HG02840 (cell line): ENCODE measurements around the gene CDC42EP3.

ENCODE experiments used
- ATAC-seq: cut with Tn5 transposase; IDR thresholded peaks from one replicate; pipeline ENCODE4 v1.9.1; 2021; ENCODE audit warnings: mild to moderate bottlenecking, moderate library complexity, moderate number of reproducible peaks; ENCODE audit not compliant: unreplicated experiment, low FRiP score

The CDC42EP3 gene

DNA sequence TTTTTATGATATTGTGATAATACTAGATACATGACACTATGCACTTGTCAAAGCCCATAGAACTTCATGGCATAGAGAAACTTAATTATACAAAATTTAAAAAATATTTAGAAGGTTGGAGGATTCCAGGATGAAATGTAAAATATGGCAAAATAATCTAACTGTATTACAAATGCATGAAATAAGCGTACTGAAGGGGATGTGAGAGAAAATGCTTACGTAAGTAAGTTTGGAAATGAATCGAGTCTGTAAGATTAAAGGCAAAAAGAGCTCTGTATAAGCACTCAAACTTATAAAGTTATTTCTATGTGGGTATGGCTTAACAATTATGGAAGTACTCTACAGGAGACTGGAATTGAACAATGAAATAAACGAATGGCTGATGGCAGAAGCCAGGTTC, 13.4 kb upstream of the CDC42EP3 start:
- no peak for ATAC-seq

DNA sequence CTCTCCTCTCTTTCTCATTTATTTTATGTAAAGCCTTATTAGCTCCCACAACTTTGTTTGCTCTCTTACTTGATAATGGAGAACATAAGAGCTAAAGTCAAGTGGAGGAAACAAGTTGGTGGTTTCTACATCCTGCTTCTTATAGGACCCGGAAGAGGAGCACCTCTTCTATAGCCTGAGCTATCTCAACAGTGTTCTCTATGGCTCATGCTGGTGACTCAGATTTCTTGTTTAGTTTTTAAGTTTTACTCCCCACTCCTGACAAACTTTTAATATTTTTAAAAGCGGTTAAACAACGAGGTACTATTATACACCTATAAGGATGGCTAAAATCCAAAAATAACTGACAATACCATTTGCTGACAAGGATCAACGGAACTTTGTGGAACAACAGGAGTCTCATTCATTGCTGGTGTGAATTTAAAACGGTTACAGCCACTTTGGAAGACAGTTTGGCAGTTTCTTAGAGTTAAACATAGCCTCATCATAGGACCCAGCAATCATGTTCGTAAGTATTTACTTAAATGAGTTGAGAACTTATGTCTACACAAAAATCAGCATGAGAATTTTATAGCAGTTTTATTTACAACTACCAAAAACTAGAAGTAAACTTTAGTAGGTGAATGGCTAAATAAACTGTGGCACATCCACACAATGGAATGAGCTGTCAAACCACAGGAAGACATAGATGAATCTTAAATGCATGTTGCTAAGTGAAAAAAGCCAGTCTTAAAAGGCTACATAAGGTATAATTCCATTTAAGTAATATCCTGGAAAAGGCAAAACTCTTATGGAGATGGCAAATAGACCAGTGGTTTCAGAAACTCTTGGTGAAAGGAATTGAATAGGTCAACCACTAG, 12.7 kb upstream of the CDC42EP3 start:
- ATAC-seq: no peak

DNA sequence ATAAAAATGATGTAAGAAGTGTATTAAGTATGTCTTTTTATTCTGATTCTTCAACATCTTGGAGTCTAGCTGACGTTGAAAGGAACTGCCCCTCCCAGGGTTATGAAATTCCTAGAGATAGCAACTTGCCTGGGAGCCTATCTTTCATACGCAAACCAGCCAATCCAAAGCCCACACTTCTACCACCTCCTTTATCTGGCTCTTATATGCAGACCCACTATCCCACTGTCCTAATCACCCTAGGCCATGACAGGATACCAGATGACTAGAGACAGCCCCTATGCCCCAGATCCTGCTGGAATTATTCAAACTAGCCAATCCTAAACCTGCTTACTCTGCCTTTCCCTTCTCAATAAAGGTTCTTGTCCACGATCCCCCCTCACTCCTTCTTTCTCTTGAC, 11.8 kb upstream of the CDC42EP3 start:
- ATAC-seq: no peak

DNA sequence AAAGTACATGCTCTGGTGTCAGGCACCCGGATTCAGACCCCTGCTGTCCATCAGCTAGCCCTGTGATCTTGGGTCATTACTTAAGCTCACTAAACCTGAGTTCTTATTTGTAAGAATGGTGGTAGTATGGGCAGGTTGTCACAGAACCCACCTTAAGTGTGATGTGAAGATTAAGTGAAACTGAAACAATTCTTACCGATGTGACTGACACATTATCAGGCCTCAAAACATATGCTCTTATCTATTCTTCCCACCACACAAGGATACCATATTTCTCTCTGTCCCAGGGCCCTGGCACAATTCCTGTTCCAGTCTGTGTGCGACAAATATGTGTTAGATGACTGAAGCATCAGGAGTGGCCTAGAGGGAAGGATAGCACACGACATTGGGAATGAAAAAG, 11.0 kb upstream of the CDC42EP3 start:
- ATAC-seq: no peak

DNA sequence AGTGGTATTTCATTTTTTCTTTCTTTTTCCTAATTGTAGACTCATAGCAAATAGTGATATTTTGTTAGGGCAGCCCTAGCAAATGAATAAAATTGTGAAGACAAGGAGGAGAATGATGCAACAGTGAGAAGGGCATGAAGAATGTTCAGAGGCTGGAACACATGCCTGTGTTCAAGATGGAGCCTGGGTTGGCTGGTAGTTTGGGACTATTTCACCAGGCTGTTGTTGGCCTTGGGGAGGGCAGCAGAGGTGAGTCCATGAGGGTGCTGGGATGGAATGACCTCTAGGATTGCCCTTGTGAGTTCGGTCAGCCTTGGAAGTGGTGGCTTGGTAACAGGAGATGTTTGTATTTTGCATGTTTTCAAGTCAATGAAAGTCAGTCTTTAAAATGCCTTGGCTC, 10.1 kb upstream of the CDC42EP3 start:
- ATAC-seq: no peak

DNA sequence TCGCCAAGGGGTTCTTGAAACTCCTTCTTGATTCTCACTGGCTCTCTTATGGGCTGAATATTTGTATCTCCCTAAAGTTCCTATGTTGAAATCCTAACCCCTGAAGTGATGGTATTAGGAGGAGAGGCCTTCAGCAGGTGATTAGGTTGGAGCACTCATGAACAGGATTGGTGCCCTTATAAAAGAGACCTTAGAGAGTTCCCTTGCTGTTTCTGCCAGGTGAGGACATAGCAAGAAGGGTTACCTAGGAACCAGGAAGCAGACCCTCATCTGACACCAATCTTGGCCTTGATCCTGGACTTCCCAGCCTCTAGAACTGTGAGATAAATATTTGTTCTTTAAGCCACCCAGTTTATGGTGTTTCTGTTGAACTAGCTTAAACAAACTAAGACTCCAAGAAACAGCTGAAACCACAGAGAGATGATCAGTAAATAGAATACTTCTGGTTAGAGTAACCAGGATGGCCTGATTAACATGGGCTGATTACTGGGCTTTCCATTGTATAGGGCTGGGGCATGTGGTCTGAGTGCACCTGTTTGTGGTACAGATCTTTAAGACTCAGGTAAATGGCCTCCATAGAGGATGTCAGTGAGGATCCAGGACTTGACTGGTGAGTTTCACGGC, 7.7 kb upstream of the CDC42EP3 start:
- ATAC-seq: no peak

DNA sequence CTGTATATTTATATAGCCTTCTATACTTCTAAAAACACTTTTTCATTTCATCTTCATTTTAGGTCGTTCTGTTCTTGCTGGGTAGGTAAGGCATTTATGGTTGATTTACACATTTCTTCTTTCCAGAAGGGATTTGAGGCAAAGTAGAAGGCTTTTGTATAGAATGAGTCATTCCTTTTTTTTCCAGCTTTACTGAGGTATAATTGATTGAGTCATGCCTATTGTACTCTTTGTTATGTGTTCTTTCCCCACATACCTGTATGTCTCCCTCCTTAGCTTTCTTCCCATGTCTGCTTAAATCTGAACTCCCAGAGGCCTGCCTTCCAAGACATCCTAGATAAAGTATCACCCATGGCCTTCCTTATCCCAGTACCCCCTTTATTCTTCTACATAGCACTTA, 4.8 kb upstream of the CDC42EP3 start:
- ATAC-seq: no peak

DNA sequence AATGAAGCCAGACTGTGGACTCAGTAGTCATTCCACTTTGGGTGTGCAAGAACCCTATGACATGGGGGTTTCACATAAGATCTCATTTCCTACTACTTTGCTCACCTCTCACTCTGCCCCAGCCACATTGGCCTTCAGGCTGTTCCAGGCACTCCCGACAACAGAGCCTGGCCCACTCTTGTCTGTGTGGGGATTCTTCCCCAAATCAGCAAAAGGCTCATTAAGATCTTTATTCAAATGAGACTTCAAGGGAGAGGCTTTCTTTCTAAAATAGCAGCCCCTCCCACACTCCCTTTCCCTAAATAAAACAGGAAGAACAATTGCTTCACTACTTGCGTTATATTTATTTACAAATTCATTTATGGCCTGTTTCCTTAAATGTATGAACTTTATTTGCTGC, 3.5 kb upstream of the CDC42EP3 start:
- no peak for ATAC-seq

DNA sequence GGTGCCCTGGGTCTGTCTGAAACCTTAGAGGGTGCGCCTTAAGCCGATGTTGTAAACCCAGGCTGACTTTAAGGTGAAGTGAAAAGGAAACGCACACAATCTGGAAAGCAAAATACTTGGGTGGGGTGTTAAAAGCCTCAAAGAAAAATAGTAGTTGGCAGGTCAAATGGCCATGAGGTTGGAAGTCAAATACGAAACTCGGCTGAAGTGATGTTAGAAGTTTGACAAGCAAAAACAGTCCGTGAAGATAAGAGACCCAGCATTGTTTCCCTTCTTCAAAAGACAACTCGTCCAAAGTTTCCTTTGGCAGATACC, 1.4 kb upstream of the CDC42EP3 start:
- ATAC-seq: no peak

DNA sequence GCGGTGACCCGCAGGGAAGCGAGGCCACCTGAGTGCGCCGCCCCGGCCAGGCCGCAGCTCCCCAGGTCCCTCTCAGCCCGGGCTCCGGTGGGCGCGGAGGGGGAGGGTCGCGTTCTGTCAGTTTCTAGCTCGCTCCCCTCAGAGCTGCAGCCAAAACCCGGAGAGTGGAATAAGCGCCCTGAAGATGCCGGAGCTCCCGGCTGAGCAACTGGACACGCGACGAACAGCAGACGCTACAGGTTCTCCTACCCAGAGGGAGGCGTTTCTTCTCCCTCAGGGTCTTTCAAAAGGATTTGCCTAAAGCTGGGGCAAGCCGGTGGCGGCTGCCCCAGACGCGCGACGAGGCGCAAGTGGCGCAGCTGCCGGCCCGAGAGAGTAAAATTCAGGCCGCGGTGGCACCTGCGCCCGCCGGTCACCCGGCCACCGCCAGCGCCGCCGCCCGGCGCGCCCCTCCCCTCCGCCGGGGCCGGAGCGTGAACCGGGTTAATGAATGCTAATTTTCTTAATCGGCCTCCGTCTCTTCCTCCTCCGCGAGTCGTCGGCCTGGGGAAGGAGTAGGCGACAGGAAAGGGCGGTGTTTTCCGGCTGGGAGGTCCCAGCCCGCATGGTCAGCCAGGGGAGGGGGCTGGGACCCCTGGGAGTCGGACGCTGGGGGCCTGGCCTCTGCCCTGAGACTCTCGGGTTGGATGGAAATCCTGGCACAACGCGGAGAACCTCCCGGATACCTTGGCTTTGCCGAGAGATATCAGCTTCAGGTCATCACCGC, 845 bp upstream of the CDC42EP3 start:
- ATAC-seq: peak; percentile 51

DNA sequence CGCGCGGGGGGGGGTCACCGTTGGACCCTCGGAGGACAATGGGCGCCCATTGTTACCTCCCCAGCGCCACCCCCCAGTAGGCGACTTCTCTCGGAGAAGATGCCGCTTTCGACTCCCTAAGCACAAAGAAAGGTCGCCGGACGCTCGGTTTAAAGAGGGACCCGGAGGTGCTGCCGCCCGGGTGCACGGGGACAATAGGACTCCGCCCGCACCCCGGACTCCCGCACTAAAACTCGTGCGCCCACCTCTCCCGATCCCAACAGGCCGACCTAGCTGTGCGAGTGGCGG, 318 bp upstream of the CDC42EP3 start:
- ATAC-seq: peak; percentile 20

DNA sequence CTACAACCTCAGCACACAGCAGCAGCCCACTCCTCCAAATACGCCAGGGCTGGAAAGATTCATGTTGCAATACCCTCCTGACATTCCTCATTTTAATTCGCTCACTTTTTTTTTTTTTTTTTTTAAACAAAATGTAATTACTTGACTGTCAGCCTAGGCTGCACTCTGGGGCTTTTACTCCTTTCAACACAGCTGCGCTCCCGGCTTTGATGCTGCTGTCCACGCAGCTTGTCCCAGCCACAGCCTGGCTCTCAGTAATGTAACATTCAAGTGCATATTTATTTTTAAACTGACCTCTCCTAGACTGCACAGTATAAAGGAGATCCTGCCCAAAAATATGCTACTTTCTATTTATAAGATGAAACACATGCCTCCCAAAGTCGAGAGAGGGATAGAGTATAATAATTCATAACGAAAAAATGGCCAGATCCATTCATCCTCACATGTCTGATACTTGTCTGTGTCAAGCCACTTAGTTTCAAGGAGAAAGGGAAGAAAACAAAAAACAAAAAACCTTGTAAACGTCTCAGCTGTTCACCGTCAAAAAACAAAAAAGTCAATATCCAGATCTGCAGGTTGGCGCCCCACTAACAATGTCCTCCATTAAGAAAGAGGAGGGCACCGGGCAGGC, 949 bp downstream of the CDC42EP3 start:
- no peak for ATAC-seq

DNA sequence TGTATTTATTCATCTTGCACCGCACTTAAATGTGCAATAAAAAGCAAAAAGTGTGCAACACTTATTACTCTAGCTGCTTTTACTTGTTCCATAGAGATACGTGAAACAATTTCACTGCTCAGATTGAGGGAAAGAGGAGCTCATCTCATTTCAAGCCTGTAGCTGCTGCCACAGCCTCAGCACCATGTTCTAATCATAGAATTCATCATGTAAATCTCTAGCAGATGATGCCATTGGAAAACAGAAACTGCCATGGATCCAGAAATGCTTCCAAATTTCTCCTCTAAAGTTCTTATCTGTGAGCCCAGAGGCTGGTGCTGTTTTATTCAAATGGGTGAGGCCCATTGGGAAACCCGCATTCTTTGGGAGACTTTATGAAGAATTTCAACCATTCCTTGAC, 2.0 kb downstream of the CDC42EP3 start:
- ATAC-seq: no peak

DNA sequence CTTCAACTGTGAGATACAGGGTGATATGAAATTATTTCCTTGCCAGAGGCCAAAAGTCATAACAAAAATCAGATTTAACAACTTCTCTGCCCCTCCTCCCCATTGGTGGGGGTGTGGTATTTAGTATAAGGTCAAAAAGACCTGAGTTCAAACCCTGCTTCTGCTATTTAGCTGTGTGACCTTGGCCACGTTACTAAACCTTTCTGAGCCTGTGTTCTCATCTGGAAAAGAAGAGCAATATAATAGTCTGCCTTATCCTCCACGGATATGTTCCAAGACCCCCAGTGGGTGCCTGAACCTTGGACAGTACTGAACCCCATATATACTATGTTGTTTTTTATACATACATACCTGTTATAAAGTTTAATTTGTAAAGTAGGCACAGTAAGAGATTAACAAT, 3.7 kb downstream of the CDC42EP3 start:
- no peak for ATAC-seq

DNA sequence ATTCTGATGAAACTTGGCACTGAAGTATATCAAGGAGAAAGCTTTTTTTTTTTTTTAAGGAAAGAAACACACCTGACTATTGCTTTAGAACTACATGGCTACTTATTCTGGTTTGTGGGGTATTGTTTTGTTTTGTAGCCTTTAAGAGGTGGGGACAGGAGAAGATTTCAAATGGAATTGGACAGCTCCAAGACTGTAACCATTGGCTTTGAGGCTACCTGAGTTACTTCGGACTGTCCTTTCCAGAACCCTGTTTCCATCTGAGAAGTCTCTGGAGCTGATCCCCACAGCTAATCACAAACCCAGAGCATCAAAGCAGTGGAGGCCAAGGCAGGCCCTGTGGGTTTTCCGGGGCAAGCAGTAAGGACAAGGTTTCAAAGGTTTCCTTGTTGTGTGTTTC, 4.7 kb downstream of the CDC42EP3 start:
- no peak for ATAC-seq

DNA sequence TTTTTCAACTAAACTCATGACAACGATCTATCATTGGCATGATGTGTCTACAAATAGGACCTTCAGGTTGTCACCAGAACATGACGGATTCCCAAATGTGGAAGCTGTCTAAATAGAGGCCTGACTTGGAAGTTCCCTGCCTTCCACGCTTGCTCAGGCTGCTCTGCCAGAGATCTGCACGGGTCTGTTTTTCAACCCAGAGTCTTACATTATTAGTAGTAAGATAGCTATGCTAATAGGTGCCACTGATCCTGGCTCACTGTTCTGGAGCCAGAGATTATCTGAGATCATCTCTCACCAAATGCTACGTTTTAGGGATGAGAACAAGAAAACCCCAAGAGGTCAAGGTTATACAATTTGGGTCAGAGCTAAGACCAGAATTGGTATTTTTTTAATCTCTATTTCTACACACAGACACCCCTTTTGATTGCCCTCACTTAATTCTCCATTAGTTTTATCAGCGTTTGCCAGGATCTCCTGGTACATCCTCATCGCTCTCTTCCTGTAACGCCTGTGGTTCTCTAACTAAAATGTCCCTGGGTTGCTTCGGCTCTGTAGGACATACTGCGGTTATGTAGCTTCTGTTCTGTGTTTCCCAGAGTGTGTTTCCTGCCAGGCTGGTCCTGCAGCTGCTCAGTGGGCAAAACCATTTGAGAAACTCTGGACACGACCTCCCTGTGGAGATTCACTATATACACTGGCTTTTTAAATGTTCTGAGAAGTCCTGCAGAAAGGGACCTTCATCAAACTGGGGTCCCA, 5.7 kb downstream of the CDC42EP3 start:
- ATAC-seq: no peak

DNA sequence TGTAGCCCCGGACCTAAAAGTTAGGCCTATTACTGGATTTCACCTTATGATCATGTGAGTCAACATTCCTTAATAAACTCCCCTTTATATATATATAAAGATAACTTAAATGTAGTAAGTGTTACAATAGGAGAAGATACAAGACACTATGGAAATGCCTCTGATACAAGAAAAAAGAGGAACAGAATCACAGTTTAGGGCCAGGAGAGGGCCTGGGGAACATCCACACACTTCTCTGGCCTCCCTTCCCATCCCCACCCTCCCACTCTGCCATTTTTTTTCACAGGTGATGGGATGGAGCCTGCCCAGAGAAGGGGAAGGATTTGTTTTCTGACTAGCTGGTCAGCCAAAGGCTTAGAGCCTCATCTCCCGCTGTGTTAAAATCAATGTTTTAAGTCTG, 6.4 kb downstream of the CDC42EP3 start:
- ATAC-seq: no peak

DNA sequence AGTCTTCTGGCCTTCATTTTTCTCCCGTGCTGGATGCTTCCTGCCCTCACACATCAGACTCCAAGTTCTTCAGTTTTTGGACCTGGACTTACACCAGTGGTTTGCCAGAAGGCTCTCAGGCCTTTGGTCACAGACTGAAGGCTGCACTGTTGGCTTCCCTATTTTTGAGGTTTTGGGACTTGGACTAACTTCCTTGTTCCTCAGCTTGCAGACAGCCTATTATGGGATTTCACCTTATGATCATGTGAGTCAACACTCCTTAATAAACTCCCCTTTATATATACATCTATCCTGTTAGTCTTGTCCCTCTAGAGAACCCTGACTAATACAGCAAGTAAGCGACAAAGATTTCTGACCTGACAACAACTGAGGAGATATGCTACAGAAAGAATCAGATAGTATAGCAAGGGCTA, 7.2 kb downstream of the CDC42EP3 start:
- ATAC-seq: no peak

DNA sequence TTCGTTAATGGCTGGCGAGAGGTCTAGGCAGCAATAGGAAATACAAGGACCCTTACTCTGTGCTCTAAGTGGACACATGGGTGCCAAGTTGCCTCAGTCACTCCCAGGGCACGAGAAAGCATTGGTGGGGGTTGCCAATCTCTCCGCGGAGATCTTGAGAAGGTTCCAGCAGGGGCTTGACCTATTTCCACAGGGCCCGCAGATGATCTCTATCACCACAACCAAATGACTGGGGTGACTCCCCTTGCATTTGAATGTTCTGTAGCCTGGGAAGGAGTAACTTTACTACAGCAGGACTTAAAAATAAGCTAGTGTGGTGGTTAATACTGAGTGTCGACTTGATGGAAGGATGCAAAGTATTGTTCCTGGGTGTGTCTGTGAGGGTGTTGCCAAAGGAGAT, 8.1 kb downstream of the CDC42EP3 start:
- no peak for ATAC-seq

DNA sequence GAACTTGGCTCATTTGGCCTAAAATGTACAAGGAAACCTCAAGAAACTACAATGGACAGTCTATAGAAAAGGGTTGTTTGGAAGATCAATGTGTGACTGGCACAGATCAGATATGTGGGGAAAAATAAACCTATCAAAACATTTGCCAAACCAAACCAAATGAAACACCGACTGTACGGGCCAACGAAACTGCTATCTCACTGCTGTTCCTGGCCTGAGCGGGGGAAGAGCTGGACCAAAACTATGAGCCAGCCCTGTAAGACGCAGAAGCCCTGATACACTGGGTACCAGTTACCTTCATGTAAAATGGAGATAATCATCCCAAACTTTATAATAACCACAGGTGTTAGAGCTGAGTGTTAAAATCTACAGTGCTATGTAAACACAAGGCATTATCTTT, 11.7 kb downstream of the CDC42EP3 start:
- ATAC-seq: no peak

DNA sequence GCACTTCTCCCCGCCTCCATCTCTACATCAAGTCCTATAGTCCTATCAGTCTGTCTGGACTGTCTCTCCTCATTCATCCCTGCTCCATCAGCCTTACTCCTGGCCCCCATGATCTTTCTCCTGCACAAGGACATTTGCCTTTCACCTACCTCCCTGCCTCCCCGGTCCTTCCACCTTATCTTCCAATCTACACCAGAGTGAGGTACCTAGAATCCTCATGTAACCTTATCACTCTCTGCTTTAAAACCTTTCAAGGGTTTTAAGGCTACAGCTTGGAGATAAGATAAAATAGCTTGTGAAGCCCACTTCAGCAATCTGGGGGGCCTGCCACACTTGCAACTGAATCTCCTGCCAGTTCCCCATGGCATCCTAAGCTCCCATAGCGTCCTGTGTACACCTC, 12.8 kb downstream of the CDC42EP3 start:
- ATAC-seq: no peak
